Measurements from ENCODE around the gene STAB2.

Gene STAB2

DNA sequence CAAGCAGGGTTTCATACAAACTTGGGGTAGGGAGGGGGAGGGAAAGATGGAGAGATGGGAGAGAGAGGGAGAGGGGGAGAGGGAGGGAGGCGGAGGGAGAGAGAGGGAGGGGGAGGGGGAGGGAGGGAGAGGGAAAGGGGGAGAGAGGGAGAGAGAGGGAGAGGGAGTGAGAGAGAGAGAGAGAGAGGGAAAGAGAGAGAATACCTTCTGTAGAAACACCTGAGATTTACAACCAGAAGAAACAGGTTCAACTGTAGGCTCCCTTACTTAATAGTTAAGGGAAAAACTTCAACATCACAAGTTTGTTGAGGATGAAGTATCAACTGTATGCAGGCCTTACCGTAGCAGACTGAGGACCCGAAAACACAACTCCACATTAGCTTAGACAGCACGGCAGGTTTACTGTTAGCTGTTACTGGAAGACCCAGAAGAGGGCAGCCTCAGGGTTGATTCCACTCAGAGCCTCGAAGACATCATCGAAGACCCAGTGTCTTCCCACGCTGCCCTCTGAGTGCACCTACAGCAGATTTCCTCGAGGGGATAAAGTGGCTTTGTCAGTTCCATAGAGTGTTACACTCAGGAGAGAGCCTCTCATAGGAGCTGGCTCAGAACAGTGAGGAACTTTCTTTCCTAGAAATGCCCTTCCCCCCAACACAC lies 181.5 kb downstream of the STAB2 start:
- TF ChIP-seq, protein P1, sequence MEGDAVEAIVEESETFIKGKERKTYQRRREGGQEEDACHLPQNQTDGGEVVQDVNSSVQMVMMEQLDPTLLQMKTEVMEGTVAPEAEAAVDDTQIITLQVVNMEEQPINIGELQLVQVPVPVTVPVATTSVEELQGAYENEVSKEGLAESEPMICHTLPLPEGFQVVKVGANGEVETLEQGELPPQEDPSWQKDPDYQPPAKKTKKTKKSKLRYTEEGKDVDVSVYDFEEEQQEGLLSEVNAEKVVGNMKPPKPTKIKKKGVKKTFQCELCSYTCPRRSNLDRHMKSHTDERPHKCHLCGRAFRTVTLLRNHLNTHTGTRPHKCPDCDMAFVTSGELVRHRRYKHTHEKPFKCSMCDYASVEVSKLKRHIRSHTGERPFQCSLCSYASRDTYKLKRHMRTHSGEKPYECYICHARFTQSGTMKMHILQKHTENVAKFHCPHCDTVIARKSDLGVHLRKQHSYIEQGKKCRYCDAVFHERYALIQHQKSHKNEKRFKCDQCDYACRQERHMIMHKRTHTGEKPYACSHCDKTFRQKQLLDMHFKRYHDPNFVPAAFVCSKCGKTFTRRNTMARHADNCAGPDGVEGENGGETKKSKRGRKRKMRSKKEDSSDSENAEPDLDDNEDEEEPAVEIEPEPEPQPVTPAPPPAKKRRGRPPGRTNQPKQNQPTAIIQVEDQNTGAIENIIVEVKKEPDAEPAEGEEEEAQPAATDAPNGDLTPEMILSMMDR (conservative IDR thresholded peaks at IDR 0.05; ENCODE audit: low read depth, low read length), result no peak
- Histone ChIP-seq H2AFZ (ENCODE audit: low read depth) (no peak overlapping the region), H3K27ac (no peak overlapping the region), H3K4me1 (ENCODE audit: low read depth, poor library complexity, severe bottlenecking) (no peaks in the 10 kb centered on the region), H3K36me3 (ENCODE audit: insufficient read depth) (no peaks in the 10 kb centered on the region), H3K4me2 (no peak overlapping the region), H3K4me3 (IDR thresholded peaks at IDR 0.05; ENCODE audit: insufficient read depth, low read depth, low read length) (no peak overlapping the region), H3K9ac (no peak overlapping the region), H3K27me3 (ENCODE audit: insufficient read depth, low read depth) (no peaks in the 10 kb centered on the region), H4K20me1 (ENCODE audit: insufficient read depth) (no peaks in the 10 kb centered on the region), H3K79me2 (ENCODE audit: insufficient read depth, low read depth) (no peaks in the 10 kb centered on the region)

DNA sequence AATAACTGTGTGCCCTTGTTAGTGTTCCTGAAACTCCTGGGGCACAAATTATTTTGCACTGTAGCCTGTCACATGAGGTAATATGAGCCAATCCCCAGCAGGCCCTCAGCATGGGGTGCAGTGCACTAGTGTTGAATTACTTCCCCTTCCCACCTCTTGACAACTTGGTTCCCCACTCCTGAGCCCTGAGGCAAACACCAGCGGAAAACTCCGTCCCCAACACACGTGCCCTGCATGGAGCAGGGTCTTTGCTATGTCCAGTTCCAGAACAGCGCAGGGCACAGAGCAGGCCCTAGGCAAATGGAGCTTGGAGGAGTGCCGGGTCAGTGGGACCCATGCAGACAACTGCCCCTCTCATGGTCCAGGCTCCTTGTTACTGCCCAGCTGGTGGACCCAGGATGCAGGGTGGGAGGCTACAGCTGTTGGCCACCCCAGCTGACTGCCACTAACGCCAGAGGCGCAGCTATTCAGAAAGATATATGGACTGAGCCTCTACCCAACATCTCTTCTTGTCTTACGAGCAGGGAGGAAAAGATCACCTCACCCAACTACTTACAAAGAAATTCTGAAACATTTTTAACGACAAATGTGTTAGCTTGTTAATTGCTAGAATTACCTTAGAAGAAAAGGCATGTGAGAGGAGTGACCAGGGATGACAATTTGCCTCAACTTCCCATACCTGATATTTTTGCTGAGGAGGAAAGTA lies 182.3 kb downstream of the STAB2 start:
- Histone ChIP-seq H3K4me1 (ENCODE audit: low read depth, poor library complexity, severe bottlenecking) (no peaks in the 10 kb centered on the region), H3K27ac (no peak overlapping the region), H3K79me2 (ENCODE audit: insufficient read depth, low read depth) (no peaks in the 10 kb centered on the region), H2AFZ (ENCODE audit: low read depth) (no peak overlapping the region), H3K4me3 (IDR thresholded peaks at IDR 0.05; ENCODE audit: insufficient read depth, low read depth, low read length) (no peak overlapping the region), H4K20me1 (ENCODE audit: insufficient read depth) (no peaks in the 10 kb centered on the region), H3K9ac (no peak overlapping the region), H3K4me2 (no peak overlapping the region), H3K27me3 (ENCODE audit: insufficient read depth, low read depth) (no peaks in the 10 kb centered on the region), H3K36me3 (ENCODE audit: insufficient read depth) (no peaks in the 10 kb centered on the region)
- TF ChIP-seq, protein P1 (conservative IDR thresholded peaks at IDR 0.05; ENCODE audit: low read depth, low read length), result no peak

DNA sequence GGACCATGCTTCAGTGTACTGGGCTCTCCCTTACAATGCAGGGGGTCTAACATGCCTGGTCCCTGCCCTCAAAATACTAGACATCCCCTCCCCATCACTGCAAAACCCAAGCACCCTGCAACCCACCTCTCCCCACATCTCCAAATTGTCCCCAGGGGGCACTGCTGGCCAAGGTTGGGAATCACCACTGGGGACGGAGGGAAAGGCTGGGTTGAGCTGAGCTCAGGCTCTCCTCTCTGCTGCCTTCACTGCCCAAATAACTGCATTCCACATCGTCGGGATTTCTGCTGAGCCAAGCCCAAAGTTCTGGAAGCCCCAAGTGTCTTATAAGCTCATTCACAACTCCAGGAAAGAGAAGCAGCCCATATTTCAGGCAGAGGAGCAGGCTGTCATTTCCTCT lies 184.4 kb downstream of the STAB2 start:
- H3K79me2 ChIP-seq (ENCODE audit: insufficient read depth, low read depth), result no peaks in the 10 kb centered on the region
- H3K4me2 ChIP-seq, result no peak overlapping the region
- TF ChIP-seq, protein P1 (conservative IDR thresholded peaks at IDR 0.05; ENCODE audit: low read depth, low read length), result no peak
- no peak overlapping the region for H3K27ac ChIP-seq
- H2AFZ ChIP-seq (ENCODE audit: low read depth), result no peak overlapping the region
- H4K20me1 ChIP-seq (ENCODE audit: insufficient read depth), result no peaks in the 10 kb centered on the region
- no peak overlapping the region for H3K4me3 ChIP-seq (IDR thresholded peaks at IDR 0.05; ENCODE audit: insufficient read depth, low read depth, low read length)
- H3K36me3 ChIP-seq (ENCODE audit: insufficient read depth), result no peaks in the 10 kb centered on the region
- no peaks in the 10 kb centered on the region for H3K27me3 ChIP-seq (ENCODE audit: insufficient read depth, low read depth)
- H3K9ac ChIP-seq, result no peak overlapping the region
- H3K4me1 ChIP-seq (ENCODE audit: low read depth, poor library complexity, severe bottlenecking), result no peaks in the 10 kb centered on the region

DNA sequence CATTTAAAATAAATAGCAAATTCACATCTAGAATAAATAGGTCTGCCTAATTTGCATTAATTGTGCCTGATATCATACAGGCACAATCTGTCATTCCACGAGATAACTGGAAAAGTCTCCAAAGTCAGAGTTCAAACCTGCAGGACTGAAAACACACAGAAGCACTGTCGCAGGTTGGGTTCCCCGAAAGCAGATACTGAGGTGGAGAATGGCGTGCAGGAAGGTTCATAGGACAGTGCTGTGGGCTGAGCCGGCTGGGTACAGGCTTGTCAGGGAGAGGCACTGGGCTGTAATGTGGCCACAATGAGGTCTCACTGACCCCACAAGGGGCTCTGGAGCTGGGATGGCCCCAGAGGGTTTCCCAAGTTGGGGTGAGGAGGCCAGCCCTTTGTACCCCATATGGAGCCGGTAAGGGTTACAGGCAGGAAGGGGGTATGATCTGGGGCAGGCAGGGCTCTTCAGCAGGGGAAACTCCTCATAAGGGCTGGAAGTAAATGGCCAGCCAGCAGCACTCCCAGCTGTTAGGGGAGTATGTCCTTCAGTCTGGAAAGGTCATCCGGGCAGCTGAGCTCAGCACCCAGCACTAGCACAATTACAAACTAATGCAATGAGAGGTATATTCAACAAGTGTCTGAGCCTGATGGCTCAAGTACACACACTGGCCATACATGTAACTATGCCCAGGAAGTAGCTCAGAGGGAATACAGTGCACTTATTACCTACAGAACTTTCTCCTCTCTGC lies 185.5 kb downstream of the STAB2 start:
- no peaks in the 10 kb centered on the region for H4K20me1 ChIP-seq (ENCODE audit: insufficient read depth)
- H3K27me3 ChIP-seq (ENCODE audit: insufficient read depth, low read depth), result no peaks in the 10 kb centered on the region
- H3K79me2 ChIP-seq (ENCODE audit: insufficient read depth, low read depth), result no peaks in the 10 kb centered on the region
- TF ChIP-seq, protein P1 (conservative IDR thresholded peaks at IDR 0.05; ENCODE audit: low read depth, low read length), result no peak
- H3K4me3 ChIP-seq (IDR thresholded peaks at IDR 0.05; ENCODE audit: insufficient read depth, low read depth, low read length), result no peak overlapping the region
- H3K4me1 ChIP-seq (ENCODE audit: low read depth, poor library complexity, severe bottlenecking), result no peaks in the 10 kb centered on the region
- H3K9ac ChIP-seq, result no peak overlapping the region
- no peak overlapping the region for H2AFZ ChIP-seq (ENCODE audit: low read depth)
- H3K4me2 ChIP-seq, result no peak overlapping the region
- no peak overlapping the region for H3K27ac ChIP-seq
- no peaks in the 10 kb centered on the region for H3K36me3 ChIP-seq (ENCODE audit: insufficient read depth)

Measured in KMS-11 (cell line).